Sigmoid colon (tissue), 3 donors: ENCODE data around the gene MYBPC3.

Experiments
- POLR2A ChIP-seq, 2 donors: fragments of 450-650 bp; IDR thresholded peaks; one replicate each; pipeline ENCODE4 v1.6.1; 2016; ENCODE audit warnings: antibody characterized with exemption in 2 of 2, mild to moderate bottlenecking in 2 of 2, moderate library complexity in 2 of 2
- TF ChIP-seq, protein P1 (sequence below), 4 experiments: fragments of 450-650 bp in 3 of 4; fragments of 200-600 bp in 1 of 4; IDR thresholded peaks; one replicate each; pipeline ENCODE4 v1.5.1; 2016 to 2019; ENCODE audit warnings: antibody characterized with exemption in 4 of 4, mild to moderate bottlenecking in 3 of 4, moderate library complexity in 2 of 4

- TF ChIP-seq, protein P1, sequence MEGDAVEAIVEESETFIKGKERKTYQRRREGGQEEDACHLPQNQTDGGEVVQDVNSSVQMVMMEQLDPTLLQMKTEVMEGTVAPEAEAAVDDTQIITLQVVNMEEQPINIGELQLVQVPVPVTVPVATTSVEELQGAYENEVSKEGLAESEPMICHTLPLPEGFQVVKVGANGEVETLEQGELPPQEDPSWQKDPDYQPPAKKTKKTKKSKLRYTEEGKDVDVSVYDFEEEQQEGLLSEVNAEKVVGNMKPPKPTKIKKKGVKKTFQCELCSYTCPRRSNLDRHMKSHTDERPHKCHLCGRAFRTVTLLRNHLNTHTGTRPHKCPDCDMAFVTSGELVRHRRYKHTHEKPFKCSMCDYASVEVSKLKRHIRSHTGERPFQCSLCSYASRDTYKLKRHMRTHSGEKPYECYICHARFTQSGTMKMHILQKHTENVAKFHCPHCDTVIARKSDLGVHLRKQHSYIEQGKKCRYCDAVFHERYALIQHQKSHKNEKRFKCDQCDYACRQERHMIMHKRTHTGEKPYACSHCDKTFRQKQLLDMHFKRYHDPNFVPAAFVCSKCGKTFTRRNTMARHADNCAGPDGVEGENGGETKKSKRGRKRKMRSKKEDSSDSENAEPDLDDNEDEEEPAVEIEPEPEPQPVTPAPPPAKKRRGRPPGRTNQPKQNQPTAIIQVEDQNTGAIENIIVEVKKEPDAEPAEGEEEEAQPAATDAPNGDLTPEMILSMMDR (IDR thresholded peaks at IDR 0.05) = no peak
- TF ChIP-seq POLR2A (IDR thresholded peaks at IDR 0.05) = no peak
These were observed 5.4 kb downstream of the MYBPC3 start for GRCh38 chr11:47347137-47347536.
